ENCODE results near the gene TH.

DNA sequence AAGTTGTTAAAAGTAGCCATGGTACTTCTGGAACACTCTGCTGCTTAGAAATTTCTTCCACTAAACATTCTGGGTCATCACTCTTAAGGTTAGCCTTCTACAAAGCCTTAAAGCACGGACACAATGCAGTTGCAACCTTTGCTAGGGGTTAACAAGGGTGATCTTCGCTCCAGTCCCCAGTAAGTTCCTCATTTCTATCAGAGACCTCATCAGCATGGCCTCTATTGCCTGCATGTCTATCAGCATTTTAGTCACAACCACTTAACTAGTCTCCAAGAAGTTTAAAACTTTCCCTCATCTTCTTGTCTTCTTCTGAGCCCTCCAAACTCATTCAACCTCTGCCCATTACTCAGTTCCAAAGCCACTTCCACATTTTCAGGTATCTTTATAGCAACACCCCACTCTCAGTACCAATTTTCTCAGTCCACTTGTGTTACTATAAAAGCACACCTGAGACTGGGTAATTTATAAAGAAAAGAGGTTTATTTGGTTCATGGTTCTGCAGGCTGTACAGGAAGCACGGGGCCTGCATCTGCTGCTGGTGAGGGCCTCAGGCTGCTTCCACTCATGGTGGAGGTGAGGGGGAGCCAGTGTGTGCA lies 48.7 kb upstream of the TH start:
- TF ChIP-seq, protein P1, sequence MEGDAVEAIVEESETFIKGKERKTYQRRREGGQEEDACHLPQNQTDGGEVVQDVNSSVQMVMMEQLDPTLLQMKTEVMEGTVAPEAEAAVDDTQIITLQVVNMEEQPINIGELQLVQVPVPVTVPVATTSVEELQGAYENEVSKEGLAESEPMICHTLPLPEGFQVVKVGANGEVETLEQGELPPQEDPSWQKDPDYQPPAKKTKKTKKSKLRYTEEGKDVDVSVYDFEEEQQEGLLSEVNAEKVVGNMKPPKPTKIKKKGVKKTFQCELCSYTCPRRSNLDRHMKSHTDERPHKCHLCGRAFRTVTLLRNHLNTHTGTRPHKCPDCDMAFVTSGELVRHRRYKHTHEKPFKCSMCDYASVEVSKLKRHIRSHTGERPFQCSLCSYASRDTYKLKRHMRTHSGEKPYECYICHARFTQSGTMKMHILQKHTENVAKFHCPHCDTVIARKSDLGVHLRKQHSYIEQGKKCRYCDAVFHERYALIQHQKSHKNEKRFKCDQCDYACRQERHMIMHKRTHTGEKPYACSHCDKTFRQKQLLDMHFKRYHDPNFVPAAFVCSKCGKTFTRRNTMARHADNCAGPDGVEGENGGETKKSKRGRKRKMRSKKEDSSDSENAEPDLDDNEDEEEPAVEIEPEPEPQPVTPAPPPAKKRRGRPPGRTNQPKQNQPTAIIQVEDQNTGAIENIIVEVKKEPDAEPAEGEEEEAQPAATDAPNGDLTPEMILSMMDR (IDR thresholded peaks at IDR 0.05) = no peak
- no peak for TF ChIP-seq ZFX (IDR thresholded peaks at IDR 0.05; ENCODE audit: borderline replicate concordance)
